SK-N-SH (cell line): ENCODE measurements around the gene TBC1D12. TPM values are rescaled to one million over a fixed set of nuclear protein-coding genes. Genes with fewer than 3 reads are reported as not detected.

Experiments
- CTCF ChIA-PET: fragments of 300-600, 350-600 bp; formaldehyde crosslinking; extraction: SDS; loops from one replicate; lab custom pipeline; 2021; lab: Yijun Ruan, JAX
- POLR2A ChIA-PET: fragments of 350-600 bp; sonication (Branson Sonifier 250); formaldehyde crosslinking; extraction: SDS; loops from one replicate; lab custom pipeline; 2020; ENCODE audit warnings: antibody characterized with exemption, inconsistent platforms; lab: Yijun Ruan, JAX
- DNase-seq: peaks from one replicate; pipeline ENCODE4 v3.0.0; 2012
- H2AFZ ChIP-seq: fragments of 200-600 bp; sonication (generic); 2 replicates; pipeline ENCODE4 v1.8.1; 2016; ENCODE audit warnings: antibody characterized with exemption, mild to moderate bottlenecking, low read depth
- H3F3A ChIP-seq: fragments of 200-600 bp; sonication (generic); replicated peaks from 2 replicates; pipeline ENCODE3; 2016; ENCODE audit warnings: antibody characterized with exemption, mild to moderate bottlenecking; ENCODE audit not compliant: insufficient read depth
- H3K27ac ChIP-seq, 2 experiments: fragments of 200-500 bp in 1 of 2; fragments of 200-600 bp in 1 of 2; sonication (Bioruptor generic) in 1 of 2; sonication (generic), shearing (Covaris generic) in 1 of 2; 2 replicates each; pipeline versions ENCODE4 v1.5.1 to v1.6.1; 2014 to 2016; ENCODE audit warnings: low read depth in 2 of 2, inconsistent platforms in 1 of 2, low read length in 1 of 2, mild to moderate bottlenecking in 1 of 2, mixed read lengths in 1 of 2
- H3K27me3 ChIP-seq: fragments of 200-600 bp; sonication (generic), shearing (Covaris generic); 2 replicates; pipeline ENCODE4 v1.6.1; 2016; ENCODE audit warnings: mixed run types; ENCODE audit not compliant: insufficient read depth
- H3K36me3 ChIP-seq, 2 experiments: fragments of 200-500 bp in 1 of 2; fragments of 200-600 bp in 1 of 2; sonication (Bioruptor generic) in 1 of 2; sonication (generic) in 1 of 2; replicated peaks in 1 of 2; 2 replicates each; pipeline versions ENCODE3 to v1.5.1; 2014 to 2016; ENCODE audit warnings: low read length in 1 of 2, mild to moderate bottlenecking in 1 of 2; ENCODE audit not compliant: insufficient read depth in 2 of 2, control insufficient read depth in 1 of 2
- H3K4me1 ChIP-seq, 2 experiments: fragments of 200-500 bp in 1 of 2; fragments of 200-600 bp in 1 of 2; sonication (Bioruptor generic) in 1 of 2; sonication (generic), shearing (Covaris generic) in 1 of 2; 2 replicates each; pipeline versions ENCODE4 v1.5.1 to v1.6.1; 2014 to 2016; ENCODE audit warnings: low read depth in 1 of 2, low read length in 1 of 2, mixed run types in 1 of 2; ENCODE audit not compliant: insufficient read depth in 2 of 2, control insufficient read depth in 1 of 2
- H3K4me2 ChIP-seq: fragments of 200-600 bp; sonication (generic), shearing (Covaris generic); 2 replicates; pipeline ENCODE4 v1.6.1; 2017; ENCODE audit warnings: mixed run types
- H3K4me3 ChIP-seq, 2 experiments: fragments of 200-500 bp in 1 of 2; fragments of 200-600 bp in 1 of 2; sonication (Bioruptor generic) in 1 of 2; sonication (generic), shearing (Covaris generic) in 1 of 2; 2 replicates each; pipeline versions ENCODE4 v1.5.1 to v1.8.1; 2014 to 2016; ENCODE audit warnings: low read depth in 2 of 2, inconsistent platforms in 1 of 2, low read length in 1 of 2, mild to moderate bottlenecking in 1 of 2, mixed read lengths in 1 of 2, moderate library complexity in 1 of 2
- H3K79me2 ChIP-seq: fragments of 200-600 bp; sonication (generic); 2 replicates; pipeline ENCODE4 v1.8.1; 2017; ENCODE audit warnings: mild to moderate bottlenecking; ENCODE audit not compliant: insufficient read depth
- H3K9ac ChIP-seq: fragments of 200-600 bp; sonication (generic); 2 replicates; pipeline ENCODE4 v1.6.1; 2017; ENCODE audit warnings: mixed run types
- H3K9me2 ChIP-seq: fragments of 200-600 bp; sonication (generic); 2 replicates; pipeline ENCODE4 v1.6.1; 2017; ENCODE audit warnings: mixed run types
- H3K9me3 ChIP-seq: fragments of 200-600 bp; sonication (generic); 2 replicates; pipeline ENCODE4 v1.6.1; 2017; ENCODE audit warnings: mixed run types, mild to moderate bottlenecking, moderate library complexity
- H4K20me1 ChIP-seq: fragments of 200-600 bp; sonication (generic); 2 replicates; pipeline ENCODE4 v1.6.1; 2017; ENCODE audit warnings: mild to moderate bottlenecking, mixed run types; ENCODE audit not compliant: insufficient read depth
- ELF1 ChIP-seq: IDR thresholded peaks from 2 replicates; pipeline ENCODE4 v1.4.0; 2012
- FOXJ3 ChIP-seq: sonication (generic); formaldehyde crosslinking; IDR thresholded peaks from 2 replicates; pipeline ENCODE4 v1.5.1; 2020; ENCODE audit warnings: mild to moderate bottlenecking, missing genetic modification reagents
- FOXM1 ChIP-seq: IDR thresholded peaks from 2 replicates; pipeline ENCODE4 v1.4.0; 2012; ENCODE audit warnings: low read depth, mild to moderate bottlenecking
- GABPA ChIP-seq: IDR thresholded peaks from 2 replicates; pipeline ENCODE4 v1.4.0; 2012; ENCODE audit warnings: low read depth, mild to moderate bottlenecking
- GATA2 ChIP-seq: sonication (generic); formaldehyde crosslinking; IDR thresholded peaks from 2 replicates; pipeline ENCODE4 v1.5.0; 2020; ENCODE audit warnings: mild to moderate bottlenecking, missing genetic modification reagents
- MEF2A ChIP-seq: IDR thresholded peaks from 2 replicates; pipeline ENCODE4 v1.4.0; 2012; ENCODE audit warnings: low read depth, borderline replicate concordance
- NFIC ChIP-seq: IDR thresholded peaks from 2 replicates; pipeline ENCODE4 v1.4.0; 2012; ENCODE audit warnings: borderline replicate concordance
- POLR2AphosphoS5 ChIP-seq: IDR thresholded peaks from 2 replicates; pipeline ENCODE4 v1.6.1; 2012; ENCODE audit warnings: low read depth, low read length
- RCOR1 ChIP-seq: fragments of 150-350 bp; IDR thresholded peaks from 2 replicates; pipeline ENCODE4 v1.6.1; 2017; ENCODE audit warnings: antibody characterized with exemption, low read length
- SMC3 ChIP-seq: IDR thresholded peaks from 2 replicates; pipeline ENCODE4 v1.6.1; 2012; ENCODE audit warnings: low read depth, low read length, improper control_type of control experiment
- TCF12 ChIP-seq: IDR thresholded peaks from 2 replicates; pipeline ENCODE4 v1.4.0; 2012
- WGBS: methylation state at CpG from one replicate; pipeline ENCODE4 v1.1.6; 2017; ENCODE audit warnings: low lambda C conversion rate; 5-methylcytosine and 5-hydroxymethylcytosine counted together
- polyA plus RNA-seq, 3 experiments: library from polyadenylated mRNA; depleted of rRNA; stranded (reverse); fragments of >200 nt; gene quantifications; 2 replicates each; pipeline ENCODE4 v1.2.3, GENCODE V29; 2012
- TF ChIP-seq, protein P1 (sequence below): fragments of 200-600 bp; sonication (generic); IDR thresholded peaks from 2 replicates; pipeline ENCODE4 v1.6.1; 2017; ENCODE audit warnings: antibody characterized with exemption, mild to moderate bottlenecking, moderate library complexity
- TF ChIP-seq, protein P2 (sequence below): IDR thresholded peaks from 2 replicates; pipeline ENCODE4 v1.4.0; 2012; ENCODE audit warnings: low read depth, borderline replicate concordance
- TF ChIP-seq, protein P3 (sequence below): fragments of 150-350 bp; IDR thresholded peaks from 2 replicates; pipeline ENCODE4 v1.6.1; 2017; ENCODE audit warnings: antibody characterized with exemption, low read length, low read depth, borderline replicate concordance
- TF ChIP-seq, protein P4 (sequence below): fragments of 150-350 bp; IDR thresholded peaks from 2 replicates; pipeline ENCODE4 v1.6.1; 2016; ENCODE audit warnings: mild to moderate bottlenecking, low read depth, low read length

Gene TBC1D12
- polyA plus RNA-seq, 1 of the 3 experiments (the other 2 are of a cell fraction): 1.8 TPM

DNA sequence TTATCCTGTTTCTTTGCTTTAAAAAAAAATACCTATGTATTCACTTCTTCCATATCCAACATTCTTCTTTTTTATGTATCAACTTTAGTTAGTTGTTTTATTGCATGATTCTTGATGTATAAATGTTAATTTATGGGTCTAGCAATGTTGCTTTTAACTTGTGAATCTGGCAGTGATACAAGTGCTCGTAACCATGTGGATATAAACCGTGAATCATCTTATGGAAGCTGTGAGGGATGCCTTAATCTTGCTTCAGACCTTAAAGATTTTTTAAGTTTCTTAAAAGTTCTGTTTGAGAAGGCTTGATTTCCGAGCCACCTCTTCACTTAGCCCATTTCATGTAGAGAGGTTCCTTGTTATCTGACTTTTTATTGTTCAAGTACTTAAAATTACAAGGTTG, 169.2 kb downstream of the TBC1D12 start:
- no peak for DNase-seq
- Histone ChIP-seq H3K9ac (no peak overlapping the region), H3K4me2 (no peak overlapping the region), H3K4me1 (no peaks in the 10 kb centered on the region), H3K27ac (peak overlapping the region in 1 of 2 experiments; percentile 25; a peak in 1 of 4 replicates), H3K4me3 (no peak overlapping the region), H3K36me3 (peaks cover 0 to 26% of the 10 kb centered on the region in 2 experiments), H3F3A (peaks cover 6% of the 10 kb centered on the region), H3K79me2 (peaks cover 5% of the 10 kb centered on the region; the same call in 1 of the 2 replicates), H4K20me1 (no peaks in the 10 kb centered on the region), H3K27me3 (no peaks in the 10 kb centered on the region), H3K9me3 (no peaks in the 10 kb centered on the region), H3K9me2 (no peaks in the 10 kb centered on the region), H2AFZ (no peak overlapping the region; the same call in 1 of the 2 replicates)
- TF ChIP-seq, protein P1, sequence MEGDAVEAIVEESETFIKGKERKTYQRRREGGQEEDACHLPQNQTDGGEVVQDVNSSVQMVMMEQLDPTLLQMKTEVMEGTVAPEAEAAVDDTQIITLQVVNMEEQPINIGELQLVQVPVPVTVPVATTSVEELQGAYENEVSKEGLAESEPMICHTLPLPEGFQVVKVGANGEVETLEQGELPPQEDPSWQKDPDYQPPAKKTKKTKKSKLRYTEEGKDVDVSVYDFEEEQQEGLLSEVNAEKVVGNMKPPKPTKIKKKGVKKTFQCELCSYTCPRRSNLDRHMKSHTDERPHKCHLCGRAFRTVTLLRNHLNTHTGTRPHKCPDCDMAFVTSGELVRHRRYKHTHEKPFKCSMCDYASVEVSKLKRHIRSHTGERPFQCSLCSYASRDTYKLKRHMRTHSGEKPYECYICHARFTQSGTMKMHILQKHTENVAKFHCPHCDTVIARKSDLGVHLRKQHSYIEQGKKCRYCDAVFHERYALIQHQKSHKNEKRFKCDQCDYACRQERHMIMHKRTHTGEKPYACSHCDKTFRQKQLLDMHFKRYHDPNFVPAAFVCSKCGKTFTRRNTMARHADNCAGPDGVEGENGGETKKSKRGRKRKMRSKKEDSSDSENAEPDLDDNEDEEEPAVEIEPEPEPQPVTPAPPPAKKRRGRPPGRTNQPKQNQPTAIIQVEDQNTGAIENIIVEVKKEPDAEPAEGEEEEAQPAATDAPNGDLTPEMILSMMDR: no peak
- TF ChIP-seq TCF12: no peak
- TF ChIP-seq MEF2A: no peak
- TF ChIP-seq RCOR1: no peak
- no peak for TF ChIP-seq SMC3
- TF ChIP-seq POLR2AphosphoS5: no peak
- POLR2A ChIA-PET: no interaction called here
- CTCF ChIA-PET: no interaction called here
- WGBS: 91% methylated on average over 3 of the region's 3 CpGs

DNA sequence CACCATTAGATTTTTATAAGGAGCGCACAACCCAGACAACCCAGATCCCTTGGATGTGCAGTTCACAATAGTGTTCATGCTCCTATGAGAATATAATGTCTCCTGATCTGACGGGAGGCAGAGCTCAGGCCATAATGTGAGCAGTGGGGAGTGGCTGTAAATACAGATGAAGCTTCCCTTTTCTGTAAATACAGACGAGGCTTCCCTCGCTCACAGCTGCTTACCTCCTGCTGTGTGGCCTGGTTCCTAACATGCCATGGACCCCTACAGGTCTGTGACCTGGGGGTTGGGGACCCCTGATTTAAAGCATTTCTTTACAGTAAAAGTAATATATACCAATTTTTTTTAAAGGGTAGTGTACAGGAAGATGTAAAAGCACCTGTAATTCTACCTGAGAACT, 176.4 kb downstream of the TBC1D12 start:
- H3K27me3 ChIP-seq: no peaks in the 10 kb centered on the region
- peaks cover 2% of the 10 kb centered on the region for H3F3A ChIP-seq
- no peaks in the 10 kb centered on the region for H3K9me3 ChIP-seq
- H3K4me3 ChIP-seq: no peak overlapping the region
- no peaks in the 10 kb centered on the region; a peak in 1 of 4 replicates for H3K4me1 ChIP-seq
- WGBS: 98% methylated on average over 4 of the region's 4 CpGs
- no peaks in the 10 kb centered on the region for H3K79me2 ChIP-seq
- no peak overlapping the region for H3K9ac ChIP-seq
- H4K20me1 ChIP-seq: no peaks in the 10 kb centered on the region
- TF ChIP-seq, protein P2, sequence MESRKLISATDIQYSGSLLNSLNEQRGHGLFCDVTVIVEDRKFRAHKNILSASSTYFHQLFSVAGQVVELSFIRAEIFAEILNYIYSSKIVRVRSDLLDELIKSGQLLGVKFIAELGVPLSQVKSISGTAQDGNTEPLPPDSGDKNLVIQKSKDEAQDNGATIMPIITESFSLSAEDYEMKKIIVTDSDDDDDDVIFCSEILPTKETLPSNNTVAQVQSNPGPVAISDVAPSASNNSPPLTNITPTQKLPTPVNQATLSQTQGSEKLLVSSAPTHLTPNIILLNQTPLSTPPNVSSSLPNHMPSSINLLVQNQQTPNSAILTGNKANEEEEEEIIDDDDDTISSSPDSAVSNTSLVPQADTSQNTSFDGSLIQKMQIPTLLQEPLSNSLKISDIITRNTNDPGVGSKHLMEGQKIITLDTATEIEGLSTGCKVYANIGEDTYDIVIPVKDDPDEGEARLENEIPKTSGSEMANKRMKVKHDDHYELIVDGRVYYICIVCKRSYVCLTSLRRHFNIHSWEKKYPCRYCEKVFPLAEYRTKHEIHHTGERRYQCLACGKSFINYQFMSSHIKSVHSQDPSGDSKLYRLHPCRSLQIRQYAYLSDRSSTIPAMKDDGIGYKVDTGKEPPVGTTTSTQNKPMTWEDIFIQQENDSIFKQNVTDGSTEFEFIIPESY: no peak
- no peak for TF ChIP-seq GATA2
- no peak for TF ChIP-seq FOXJ3 (CRISPR knock-in tag)
- no peak for TF ChIP-seq NFIC
- TF ChIP-seq GABPA: no peak
- TF ChIP-seq, protein P3, sequence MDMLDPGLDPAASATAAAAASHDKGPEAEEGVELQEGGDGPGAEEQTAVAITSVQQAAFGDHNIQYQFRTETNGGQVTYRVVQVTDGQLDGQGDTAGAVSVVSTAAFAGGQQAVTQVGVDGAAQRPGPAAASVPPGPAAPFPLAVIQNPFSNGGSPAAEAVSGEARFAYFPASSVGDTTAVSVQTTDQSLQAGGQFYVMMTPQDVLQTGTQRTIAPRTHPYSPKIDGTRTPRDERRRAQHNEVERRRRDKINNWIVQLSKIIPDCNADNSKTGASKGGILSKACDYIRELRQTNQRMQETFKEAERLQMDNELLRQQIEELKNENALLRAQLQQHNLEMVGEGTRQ: no peak
- TF ChIP-seq FOXM1: no peak
- no peak for TF ChIP-seq MEF2A
- TF ChIP-seq ELF1: no peak
- TF ChIP-seq, protein P4, sequence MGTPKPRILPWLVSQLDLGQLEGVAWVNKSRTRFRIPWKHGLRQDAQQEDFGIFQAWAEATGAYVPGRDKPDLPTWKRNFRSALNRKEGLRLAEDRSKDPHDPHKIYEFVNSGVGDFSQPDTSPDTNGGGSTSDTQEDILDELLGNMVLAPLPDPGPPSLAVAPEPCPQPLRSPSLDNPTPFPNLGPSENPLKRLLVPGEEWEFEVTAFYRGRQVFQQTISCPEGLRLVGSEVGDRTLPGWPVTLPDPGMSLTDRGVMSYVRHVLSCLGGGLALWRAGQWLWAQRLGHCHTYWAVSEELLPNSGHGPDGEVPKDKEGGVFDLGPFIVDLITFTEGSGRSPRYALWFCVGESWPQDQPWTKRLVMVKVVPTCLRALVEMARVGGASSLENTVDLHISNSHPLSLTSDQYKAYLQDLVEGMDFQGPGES: no peak
- no peak overlapping the region for H3K27ac ChIP-seq
- H2AFZ ChIP-seq: no peak overlapping the region
- no peaks in the 10 kb centered on the region for H3K9me2 ChIP-seq
- ChIA-PET CTCF (no interaction called here), POLR2A (interaction anchor here (0.7 kb wide), 1 partner anchor 727 kb away, joined by 3 read pairs; no protein-coding TSS in a partner anchor)
- DNase-seq: no peak
- no peak overlapping the region for H3K4me2 ChIP-seq
- H3K36me3 ChIP-seq: peaks cover 13 to 16% of the 10 kb centered on the region in 2 experiments
